ENCODE measurements around the gene MRPL40.

Gene MRPL40

GRCh38 chr22:19402642-19403191 is 29.6 kb upstream of the MRPL40 start:
- 100% methylated on average over 3 of the region's 4 CpGs for WGBS
- Histone ChIP-seq H3K14ac (ENCODE audit: low read length in 2 of 2) (no peak overlapping the region), H3K18ac (ENCODE audit: low read depth in 1 of 2, low read length in 2 of 2) (no peak overlapping the region)

GRCh38 chr22:19404676-19405075 is 27.7 kb upstream of the MRPL40 start:
- Histone ChIP-seq H2BK120ac (ENCODE audit: low read depth, low read length) (no peak overlapping the region), H3K27ac (ENCODE audit: low read length, poor library complexity, severe bottlenecking) (no peak overlapping the region), H3K9ac (ENCODE audit: low read length) (no peak overlapping the region), H2AFZ (ENCODE audit: low read depth, low read length) (no peak overlapping the region), H4K91ac (ENCODE audit: low read length) (no peak overlapping the region), H2BK12ac (ENCODE audit: low read length in 2 of 2) (no peak overlapping the region), H3K4me1 (ENCODE audit: control insufficient read depth, insufficient read depth, low read depth, low read length) (no peaks in the 10 kb centered on the region), H3K14ac (ENCODE audit: low read length in 2 of 2) (no peak overlapping the region), H2BK15ac (ENCODE audit: low read depth, poor library complexity, severe bottlenecking) (no peak overlapping the region), H3K23ac (ENCODE audit: low read length in 2 of 2) (no peak overlapping the region), H3K4me2 (ENCODE audit: low read length, poor library complexity, severe bottlenecking) (no peak overlapping the region), H3K18ac (ENCODE audit: low read depth in 1 of 2, low read length in 2 of 2) (no peak overlapping the region), H3K27me3 (ENCODE audit: control insufficient read depth in 1 of 2, insufficient read depth in 1 of 2, low read length in 2 of 2) (no peaks in the 10 kb centered on the region), H3K36me3 (ENCODE audit: control insufficient read depth in 1 of 2, insufficient read depth in 2 of 2, low read depth in 1 of 2, low read length in 2 of 2) (peaks cover 40 to 81% of the 10 kb centered on the region in 2 experiments), H2AK5ac (ENCODE audit: low read length, severe bottlenecking) (no peak overlapping the region), H3K79me1 (replicated peaks; ENCODE audit: low read length, poor library complexity, severe bottlenecking) (peaks cover 32% of the 10 kb centered on the region), H3K4ac (ENCODE audit: low read depth in 1 of 2, low read length in 2 of 2) (no peak overlapping the region), H4K8ac (ENCODE audit: low read length) (no peak overlapping the region), H3K9me3 (ENCODE audit: control insufficient read depth, low read length) (no peaks in the 10 kb centered on the region), H2BK5ac (ENCODE audit: low read depth, low read length, poor library complexity, severe bottlenecking) (no peak overlapping the region), H3K4me3 (ENCODE audit: insufficient read depth in 1 of 2, low read depth in 1 of 2, low read length in 2 of 2) (no peak overlapping the region)
- no peak for DNase-seq
- WGBS: 96% methylated on average over 3 of the region's 3 CpGs

More at GRCh38 chr22:19402642-19403191, 29.6 kb upstream of the MRPL40 start:
- Histone ChIP-seq H3K4me3 (ENCODE audit: insufficient read depth in 1 of 2, low read depth in 1 of 2, low read length in 2 of 2) (no peak overlapping the region), H2AFZ (ENCODE audit: low read depth, low read length) (no peak overlapping the region), H3K4ac (ENCODE audit: low read depth in 1 of 2, low read length in 2 of 2) (no peak overlapping the region), H3K9ac (ENCODE audit: low read length) (no peak overlapping the region), H2BK15ac (ENCODE audit: low read depth, poor library complexity, severe bottlenecking) (no peak overlapping the region), H3K27ac (ENCODE audit: low read length, poor library complexity, severe bottlenecking) (no peak overlapping the region), H3K9me3 (ENCODE audit: control insufficient read depth, low read length) (no peaks in the 10 kb centered on the region), H2AK5ac (ENCODE audit: low read length, severe bottlenecking) (no peak overlapping the region), H2BK120ac (ENCODE audit: low read depth, low read length) (no peak overlapping the region), H4K91ac (ENCODE audit: low read length) (no peak overlapping the region), H2BK5ac (ENCODE audit: low read depth, low read length, poor library complexity, severe bottlenecking) (no peak overlapping the region), H4K8ac (ENCODE audit: low read length) (no peak overlapping the region), H2BK12ac (ENCODE audit: low read length in 2 of 2) (no peak overlapping the region), H3K4me2 (ENCODE audit: low read length, poor library complexity, severe bottlenecking) (no peak overlapping the region), H3K4me1 (ENCODE audit: control insufficient read depth, insufficient read depth, low read depth, low read length) (no peaks in the 10 kb centered on the region), H3K27me3 (ENCODE audit: control insufficient read depth in 1 of 2, insufficient read depth in 1 of 2, low read length in 2 of 2) (no peaks in the 10 kb centered on the region), H3K36me3 (ENCODE audit: control insufficient read depth in 1 of 2, insufficient read depth in 2 of 2, low read depth in 1 of 2, low read length in 2 of 2) (peaks cover 41 to 79% of the 10 kb centered on the region in 2 experiments), H3K79me1 (replicated peaks; ENCODE audit: low read length, poor library complexity, severe bottlenecking) (peaks cover 28% of the 10 kb centered on the region), H3K23ac (ENCODE audit: low read length in 2 of 2) (no peak overlapping the region)
- no peak for DNase-seq

GRCh38 chr22:19405133-19405532 is 27.2 kb upstream of the MRPL40 start:
- peaks cover 36% of the 10 kb centered on the region for H3K79me1 ChIP-seq (replicated peaks; ENCODE audit: low read length, poor library complexity, severe bottlenecking)
- H3K4ac ChIP-seq (ENCODE audit: low read depth in 1 of 2, low read length in 2 of 2): no peak overlapping the region
- 97% methylated on average over 3 of the region's 4 CpGs for whole genome bisulfite sequencing
- no peak overlapping the region for H2BK120ac ChIP-seq (ENCODE audit: low read depth, low read length)
- no peak overlapping the region for H2BK15ac ChIP-seq (ENCODE audit: low read depth, poor library complexity, severe bottlenecking)
- H3K4me3 ChIP-seq (ENCODE audit: insufficient read depth in 1 of 2, low read depth in 1 of 2, low read length in 2 of 2): no peak overlapping the region
- no peak overlapping the region for H4K91ac ChIP-seq (ENCODE audit: low read length)
- no peak overlapping the region for H2BK12ac ChIP-seq (ENCODE audit: low read length in 2 of 2)
- DNase-seq: no peak
- H3K23ac ChIP-seq (ENCODE audit: low read length in 2 of 2): no peak overlapping the region
- H2AK5ac ChIP-seq (ENCODE audit: low read length, severe bottlenecking): no peak overlapping the region
- no peaks in the 10 kb centered on the region for H3K9me3 ChIP-seq (ENCODE audit: control insufficient read depth, low read length)
- H3K27ac ChIP-seq (ENCODE audit: low read length, poor library complexity, severe bottlenecking): no peak overlapping the region
- no peaks in the 10 kb centered on the region for H3K27me3 ChIP-seq (ENCODE audit: control insufficient read depth in 1 of 2, insufficient read depth in 1 of 2, low read length in 2 of 2)
- H2BK5ac ChIP-seq (ENCODE audit: low read depth, low read length, poor library complexity, severe bottlenecking): no peak overlapping the region
- H3K14ac ChIP-seq (ENCODE audit: low read length in 2 of 2): no peak overlapping the region
- H3K4me2 ChIP-seq (ENCODE audit: low read length, poor library complexity, severe bottlenecking): no peak overlapping the region
- no peak overlapping the region for H3K9ac ChIP-seq (ENCODE audit: low read length)
- H3K18ac ChIP-seq (ENCODE audit: low read depth in 1 of 2, low read length in 2 of 2): no peak overlapping the region
- H3K4me1 ChIP-seq (ENCODE audit: control insufficient read depth, insufficient read depth, low read depth, low read length): no peaks in the 10 kb centered on the region
- H2AFZ ChIP-seq (ENCODE audit: low read depth, low read length): no peak overlapping the region
- H3K36me3 ChIP-seq (ENCODE audit: control insufficient read depth in 1 of 2, insufficient read depth in 2 of 2, low read depth in 1 of 2, low read length in 2 of 2): peaks cover 42 to 81% of the 10 kb centered on the region in 2 experiments
- no peak overlapping the region for H4K8ac ChIP-seq (ENCODE audit: low read length)

GRCh38 chr22:19405652-19406051 is 26.7 kb upstream of the MRPL40 start:
- no peak overlapping the region for H4K8ac ChIP-seq (ENCODE audit: low read length)
- no peak overlapping the region for H2BK5ac ChIP-seq (ENCODE audit: low read depth, low read length, poor library complexity, severe bottlenecking)
- H3K14ac ChIP-seq (ENCODE audit: low read length in 2 of 2): no peak overlapping the region
- no peaks in the 10 kb centered on the region for H3K4me1 ChIP-seq (ENCODE audit: control insufficient read depth, insufficient read depth, low read depth, low read length)
- H2AK5ac ChIP-seq (ENCODE audit: low read length, severe bottlenecking): no peak overlapping the region
- H3K9ac ChIP-seq (ENCODE audit: low read length): no peak overlapping the region
- no peak overlapping the region for H3K4me2 ChIP-seq (ENCODE audit: low read length, poor library complexity, severe bottlenecking)
- no peak overlapping the region for H3K4me3 ChIP-seq (ENCODE audit: insufficient read depth in 1 of 2, low read depth in 1 of 2, low read length in 2 of 2)
- no peak overlapping the region for H2BK15ac ChIP-seq (ENCODE audit: low read depth, poor library complexity, severe bottlenecking)
- H4K91ac ChIP-seq (ENCODE audit: low read length): no peak overlapping the region
- no peak overlapping the region for H2AFZ ChIP-seq (ENCODE audit: low read depth, low read length)
- H3K79me1 ChIP-seq (replicated peaks; ENCODE audit: low read length, poor library complexity, severe bottlenecking): peaks cover 40% of the 10 kb centered on the region
- WGBS: 99% methylated on average over 8 of the region's 8 CpGs
- H2BK12ac ChIP-seq (ENCODE audit: low read length in 2 of 2): no peak overlapping the region
- no peak overlapping the region for H3K27ac ChIP-seq (ENCODE audit: low read length, poor library complexity, severe bottlenecking)
- no peak overlapping the region for H3K18ac ChIP-seq (ENCODE audit: low read depth in 1 of 2, low read length in 2 of 2)
- no peak overlapping the region for H3K23ac ChIP-seq (ENCODE audit: low read length in 2 of 2)
- no peak for DNase-seq
- no peaks in the 10 kb centered on the region for H3K9me3 ChIP-seq (ENCODE audit: control insufficient read depth, low read length)
- H2BK120ac ChIP-seq (ENCODE audit: low read depth, low read length): no peak overlapping the region
- H3K4ac ChIP-seq (ENCODE audit: low read depth in 1 of 2, low read length in 2 of 2): no peak overlapping the region
- H3K36me3 ChIP-seq (ENCODE audit: control insufficient read depth in 1 of 2, insufficient read depth in 2 of 2, low read depth in 1 of 2, low read length in 2 of 2): peaks cover 41 to 77% of the 10 kb centered on the region in 2 experiments
- no peaks in the 10 kb centered on the region for H3K27me3 ChIP-seq (ENCODE audit: control insufficient read depth in 1 of 2, insufficient read depth in 1 of 2, low read length in 2 of 2)
